Measurements from ENCODE around the gene PCGF1. TPM values are rescaled to one million over a fixed set of nuclear protein-coding genes. Genes with fewer than 3 reads are reported as not detected.

Gene PCGF1
- total and polyA plus RNA-seq, 2 of the 8 experiments (the other 6 are each of a cell fraction or from before 2014, with no cell fraction given) = 10.0 to 23.7 TPM

GRCh38 chr2:74525717-74526648 is 18.5 kb upstream of the PCGF1 start, which contains the start of gene DQX1:
Gene DQX1 (minus strand): TSS chr2:74526231. CDS start chr2:74525729, 502 bp downstream.
- H3K14ac ChIP-seq (ENCODE audit: insufficient read length) = no peak within 1 kb of the TSS
- 90% methylated on average over 11 of the region's 11 CpGs; no CpG with 5 or more reads in 1 of the 2 experiments for WGBS, 2 experiments (ENCODE audit: extremely low coverage in 1 of 2, insufficient coverage in 1 of 2, insufficient read length in 1 of 2, insufficient replicate concordance in 2 of 2, low coverage in 1 of 2, low lambda C conversion rate in 2 of 2, missing lambda C conversion rate in 1 of 2)
- ChIA-PET CTCF (ENCODE audit: partially characterized antibody) (interaction anchor here (1.0 to 1.7 kb wide), 7 partner anchors 11 to 65 kb away, joined by 3 to 11 read pairs (median 3); no protein-coding TSS in a partner anchor), POLR2A (ENCODE audit: partially characterized antibody) (interaction anchor here (1.0 to 1.6 kb wide), 9 partner anchors 10 to 43 kb away, joined by 3 to 6 read pairs (median 4); partner anchors contain the start of genes CCDC142, PCGF1, TLX2 and TTC31)
- H2BK20ac ChIP-seq (ENCODE audit: low read length) = no peak within 1 kb of the TSS
- H3K9ac ChIP-seq (replicated peaks in 1 of 4; ENCODE audit: extremely low read depth in 1 of 4, low read depth in 3 of 4, low read length in 3 of 4) = no peak within 1 kb of the TSS
- H2AFZ ChIP-seq (ENCODE audit: low read length) = no peak within 1 kb of the TSS
- no peak within 1 kb of the TSS for H2BK12ac ChIP-seq (ENCODE audit: low read depth, low read length)
- no peak within 1 kb of the TSS for H2AK5ac ChIP-seq (ENCODE audit: low read depth, low read length)
- no peak within 1 kb of the TSS for H3K27ac ChIP-seq (ENCODE audit: low read depth, low read length)
- DNase-seq (ENCODE audit: low read depth in 1 of 2, low spot score in 2 of 2) (peak in 1 of 2 experiments; percentile 49), FAIRE-seq (peak; percentile 84)
- H2BK15ac ChIP-seq (ENCODE audit: low read length) = 0 out of 2 replicates have a peak within 1 kb of the TSS, but pooled peaks have one; percentile 88
- peaks cover 0 to 18% of the 10 kb centered on the region in 2 experiments; a peak in 2 of 4 replicates for H3K79me2 ChIP-seq (ENCODE audit: control insufficient read depth in 1 of 2, insufficient read depth in 2 of 2, low read length in 2 of 2)
- H2BK5ac ChIP-seq (ENCODE audit: low read depth, low read length) = no peak within 1 kb of the TSS; the same call in 1 of the 2 replicates
- H3K56ac ChIP-seq (replicated peaks; ENCODE audit: insufficient read length, low read depth, low read length) = no peak within 1 kb of the TSS
- H4K20me1 ChIP-seq (replicated peaks in 1 of 2; ENCODE audit: control insufficient read depth in 1 of 2, insufficient read depth in 2 of 2, low read length in 2 of 2) = peaks cover 3% of the 10 kb centered on the region in 2 experiments
- H4K91ac ChIP-seq (replicated peaks; ENCODE audit: insufficient read length, low read length) = no peak within 1 kb of the TSS
- H3K23me2 ChIP-seq (ENCODE audit: low read depth, low read length) = peaks cover 9% of the 10 kb centered on the region; the same call in 1 of the 2 replicates
- H3K18ac ChIP-seq (ENCODE audit: extremely low read depth, low read length) = no peak within 1 kb of the TSS
- peaks cover 8% of the 10 kb centered on the region for H3K79me1 ChIP-seq (ENCODE audit: low read depth, low read length)
- 0 out of 2 replicates have a peak within 1 kb of the TSS, but pooled peaks have one; percentile 31 for H4K8ac ChIP-seq (ENCODE audit: extremely low read depth, insufficient read depth, low read length)
- H3K4ac ChIP-seq (replicated peaks; ENCODE audit: insufficient read length, low read depth, low read length) = no peak within 1 kb of the TSS
- no peaks in the 10 kb centered on the region for H3K9me3 ChIP-seq (ENCODE audit: insufficient read depth in 2 of 2, low read depth in 1 of 2, low read length in 1 of 2)
- H3K4me3 ChIP-seq (ENCODE audit: extremely low read depth in 1 of 4, insufficient read depth in 2 of 4, low read depth in 3 of 4, low read length in 4 of 4) = no peak within 1 kb of the TSS
- no peak within 1 kb of the TSS for H3K4me2 ChIP-seq (ENCODE audit: insufficient read depth in 1 of 2, low read depth in 2 of 2, low read length in 2 of 2)
- H2BK120ac ChIP-seq (replicated peaks; ENCODE audit: low read depth, low read length) = no peak within 1 kb of the TSS
- H3K23ac ChIP-seq (ENCODE audit: insufficient read length) = no peak within 1 kb of the TSS
- peaks cover 5 to 18% (median 13%) of the 10 kb centered on the region in 4 experiments; a peak in 6 of 8 replicates for H3K36me3 ChIP-seq (ENCODE audit: control insufficient read depth in 2 of 4, insufficient read depth in 4 of 4, low read length in 3 of 4)
- H3K27me3 ChIP-seq (replicated peaks in 1 of 4; ENCODE audit: control insufficient read depth in 3 of 4, extremely low read depth in 1 of 4, insufficient read depth in 3 of 4, low read length in 3 of 4) = peaks cover 0 to 10% (median 3%) of the 10 kb centered on the region in 4 experiments; a peak in 4 of 7 replicates
- peaks cover 3 to 13% (median 6%) of the 10 kb centered on the region in 4 experiments; a peak in 6 of 7 replicates for H3K4me1 ChIP-seq (replicated peaks in 1 of 4; ENCODE audit: control insufficient read depth in 3 of 4, insufficient read depth in 4 of 4, low read length in 3 of 4)
- H4K5ac ChIP-seq (ENCODE audit: insufficient read length, low read depth, low read length) = no peak within 1 kb of the TSS
- TF ChIP-seq RXRA (IDR thresholded peaks at IDR 0.05; ENCODE audit: insufficient read depth, low read depth, low read length) (no peak), GTF2F1 (IDR thresholded peaks at IDR 0.05; ENCODE audit: borderline replicate concordance, low read depth, low read length) (no peak), SP2 (IDR thresholded peaks at IDR 0.05; ENCODE audit: low read length) (no peak), POLR2A (IDR thresholded peaks at IDR 0.05; ENCODE audit: control extremely low read depth in 1 of 2, low read depth in 2 of 2, low read length in 2 of 2) (0 out of 3 replicates have a peak, but pooled peaks of 1 of the 2 experiments have one; percentile 26), NANOG (IDR thresholded peaks at IDR 0.05; ENCODE audit: insufficient read depth, low read depth, low read length, poor library complexity, severe bottlenecking) (no peak), ZNF274 (IDR thresholded peaks at IDR 0.05; ENCODE audit: borderline replicate concordance, extremely low read depth, low read length) (no peak), CBX8 (IDR thresholded peaks at IDR 0.05; ENCODE audit: borderline replicate concordance, low read depth, low read length) (no peak), SIX5 (IDR thresholded peaks at IDR 0.05; ENCODE audit: low read depth, low read length) (peak; percentile 69)
- TF ChIP-seq, protein P1, sequence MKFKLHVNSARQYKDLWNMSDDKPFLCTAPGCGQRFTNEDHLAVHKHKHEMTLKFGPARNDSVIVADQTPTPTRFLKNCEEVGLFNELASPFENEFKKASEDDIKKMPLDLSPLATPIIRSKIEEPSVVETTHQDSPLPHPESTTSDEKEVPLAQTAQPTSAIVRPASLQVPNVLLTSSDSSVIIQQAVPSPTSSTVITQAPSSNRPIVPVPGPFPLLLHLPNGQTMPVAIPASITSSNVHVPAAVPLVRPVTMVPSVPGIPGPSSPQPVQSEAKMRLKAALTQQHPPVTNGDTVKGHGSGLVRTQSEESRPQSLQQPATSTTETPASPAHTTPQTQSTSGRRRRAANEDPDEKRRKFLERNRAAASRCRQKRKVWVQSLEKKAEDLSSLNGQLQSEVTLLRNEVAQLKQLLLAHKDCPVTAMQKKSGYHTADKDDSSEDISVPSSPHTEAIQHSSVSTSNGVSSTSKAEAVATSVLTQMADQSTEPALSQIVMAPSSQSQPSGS (IDR thresholded peaks at IDR 0.05; ENCODE audit: low read length) = no peak
